CD14-positive monocyte (primary cell): ENCODE results near the gene TPGS1. TPM values are rescaled to one million over a fixed set of nuclear protein-coding genes. Genes with fewer than 3 reads are reported as not detected.

Experiments
- DNase-seq, 3 donors: peaks; one replicate each; pipeline ENCODE4 v3.0.0-alpha.2; 2011 to 2022
- H2AFZ ChIP-seq: 2 replicates; pipeline ENCODE4 v1.6.0; 2012; ENCODE audit warnings: mild to moderate bottlenecking, low read depth, low read length, inconsistent platforms; ENCODE audit not compliant: insufficient read depth, poor library complexity, severe bottlenecking
- H3K27ac ChIP-seq, 2 donors: 1 replicate in 1 of 2; 2 replicates in 1 of 2; pipeline ENCODE4 v1.5.1; 2012 to 2013; ENCODE audit warnings: low read length in 2 of 2, control low read depth in 1 of 2, inconsistent platforms in 1 of 2, low read depth in 1 of 2, mild to moderate bottlenecking in 1 of 2
- H3K27me3 ChIP-seq, 2 donors: one replicate each; pipeline versions ENCODE4 v1.6.0 to v1.6.1; 2011 to 2013; ENCODE audit warnings: low read length in 2 of 2; ENCODE audit not compliant: control insufficient read depth in 2 of 2, insufficient read depth in 2 of 2
- H3K36me3 ChIP-seq, 2 donors: replicated peaks in 1 of 2; 1 replicate in 1 of 2; 2 replicates in 1 of 2; pipeline versions ENCODE4 v1.5.1 to v1.6.1; 2012 to 2013; ENCODE audit warnings: low read length in 2 of 2, control low read depth in 1 of 2, inconsistent platforms in 1 of 2, mild to moderate bottlenecking in 1 of 2; ENCODE audit not compliant: insufficient read depth in 2 of 2, control insufficient read depth in 1 of 2
- H3K4me1 ChIP-seq, 2 donors: 1 replicate in 1 of 2; 2 replicates in 1 of 2; pipeline versions ENCODE4 v1.5.1 to v1.6.1; 2012 to 2013; ENCODE audit warnings: low read length in 2 of 2, control low read depth in 1 of 2, inconsistent platforms in 1 of 2, mild to moderate bottlenecking in 1 of 2, moderate library complexity in 1 of 2; ENCODE audit not compliant: insufficient read depth in 2 of 2, control insufficient read depth in 1 of 2
- H3K4me2 ChIP-seq: replicated peaks from 2 replicates; pipeline ENCODE3; 2012; ENCODE audit warnings: low read length, moderate library complexity, mild to moderate bottlenecking; ENCODE audit not compliant: poor library complexity, severe bottlenecking; ENCODE audit errors: extremely low read depth
- H3K4me3 ChIP-seq, 3 experiments: fragments of 200-600 bp in 1 of 3; sonication (generic) in 1 of 3; replicated peaks in 1 of 3; 1 replicate in 2 of 3; 2 replicates in 1 of 3; pipeline ENCODE4 v1.5.1; 2011 to 2013; ENCODE audit warnings: low read length in 3 of 3, mild to moderate bottlenecking in 3 of 3, control low read depth in 2 of 3, low read depth in 2 of 3, inconsistent platforms in 1 of 3, moderate library complexity in 1 of 3
- H3K79me2 ChIP-seq: 2 replicates; pipeline ENCODE4 v1.6.0; 2012; ENCODE audit warnings: mild to moderate bottlenecking, control low read depth, inconsistent platforms, low read length, moderate library complexity; ENCODE audit not compliant: insufficient read depth
- H3K9ac ChIP-seq: 2 replicates; pipeline ENCODE4 v1.6.0; 2017; ENCODE audit warnings: low read length, mild to moderate bottlenecking; ENCODE audit not compliant: insufficient read depth, poor library complexity, severe bottlenecking
- H3K9me3 ChIP-seq, 2 donors: replicated peaks in 1 of 2; 1 replicate in 1 of 2; 2 replicates in 1 of 2; pipeline versions ENCODE4 v1.5.1 to v1.6.1; 2012 to 2013; ENCODE audit warnings: low read length in 2 of 2, control low read depth in 1 of 2; ENCODE audit not compliant: control insufficient read depth in 1 of 2, insufficient read depth in 1 of 2
- H4K20me1 ChIP-seq: 2 replicates; pipeline ENCODE4 v1.6.0; 2012; ENCODE audit warnings: mild to moderate bottlenecking, low read length, control low read depth, moderate library complexity; ENCODE audit not compliant: insufficient read depth
- H3K27ac Mint-ChIP-seq, 7 donors: one replicate each; pipeline ENCODE4 v1.8.0; 2020; ENCODE audit warnings: mild to moderate bottlenecking in 7 of 7, mixed read lengths in 7 of 7, moderate library complexity in 6 of 7, inconsistent platforms in 2 of 7
- H3K27me3 Mint-ChIP-seq, 3 donors: one replicate each; pipeline ENCODE4 v1.8.0; 2021 to 2022; ENCODE audit warnings: low read depth in 3 of 3, mild to moderate bottlenecking in 3 of 3, mixed read lengths in 3 of 3, moderate library complexity in 3 of 3, inconsistent platforms in 1 of 3
- H3K36me3 Mint-ChIP-seq, 2 donors: one replicate each; pipeline ENCODE4 v1.8.0; 2020; ENCODE audit warnings: mixed read lengths in 2 of 2, inconsistent platforms in 1 of 2, mild to moderate bottlenecking in 1 of 2
- H3K4me1 Mint-ChIP-seq: one replicate; pipeline ENCODE4 v1.8.0; 2020; ENCODE audit warnings: mild to moderate bottlenecking, mixed read lengths
- H3K4me3 Mint-ChIP-seq, 2 donors: one replicate each; pipeline ENCODE4 v1.8.0; 2020; ENCODE audit warnings: mild to moderate bottlenecking in 2 of 2, mixed read lengths in 2 of 2, moderate library complexity in 1 of 2
- H3K9me3 Mint-ChIP-seq, 7 donors: one replicate each; pipeline ENCODE4 v1.8.0; 2020 to 2022; ENCODE audit warnings: mixed read lengths in 7 of 7, mild to moderate bottlenecking in 6 of 7, moderate library complexity in 6 of 7, inconsistent platforms in 2 of 7
- CTCF ChIP-seq: fragments of 200-600 bp; IDR thresholded peaks from one replicate; pipeline ENCODE4 v1.8.0; 2022; ENCODE audit warnings: antibody characterized with exemption, mild to moderate bottlenecking
- whole genome bisulfite sequencing: methylation state at CpG from one replicate; pipeline ENCODE4 v1.1.5; 2013; ENCODE audit warnings: missing lambda C conversion rate; ENCODE audit not compliant: insufficient coverage; 5-methylcytosine and 5-hydroxymethylcytosine counted together
- intact Hi-C, 2 donors: fragments of 100-400 bp; cut with micrococcal nuclease; formaldehyde crosslinking; loops; one replicate each; pipeline versions ENCODE4 v1.15.0 to v1.15.1; 2023
- polyA plus RNA-seq, 3 donors: library from polyadenylated mRNA; depleted of rRNA in 1 of 3; unstranded in 2 of 3; stranded (reverse) in 1 of 3; fragments of 300-500 nt in 2 of 3; fragments of >200 nt in 1 of 3; fragmentation: Illumina TruSeq in 2 of 3; gene quantifications; 1 replicate in 2 of 3; 2 replicates in 1 of 3; pipeline ENCODE4 v1.2.3, GENCODE V29; 2012 to 2021

Gene TPGS1
- polyA plus RNA-seq, 3 donors, result 9.2 to 48.1 (median 14.2) TPM

- intact Hi-C loops, result loop anchor here in 1 of 2 donors (10.0 kb wide), 1 partner anchor 98 kb away; the partner anchor contains the start of genes FGF22 and POLRMT
- H3K4me1 ChIP-seq, result peaks cover 19 to 20% of the 10 kb centered on the region in 2 donors
- H3K36me3 ChIP-seq, result peaks cover 46 to 57% of the 10 kb centered on the region in 2 donors
- H3K9ac ChIP-seq, result no peak overlapping the region
- peaks cover 72% of the 10 kb centered on the region for H4K20me1 ChIP-seq
- peaks cover 38% of the 10 kb centered on the region for H3K79me2 ChIP-seq
- H3K9me3 Mint-ChIP-seq, result no peaks in the 10 kb centered on the region
- peaks cover 15% of the 10 kb centered on the region for H3K4me1 Mint-ChIP-seq
- H3K36me3 Mint-ChIP-seq, result peaks cover 28 to 49% of the 10 kb centered on the region in 2 donors
- H2AFZ ChIP-seq, result no peak overlapping the region
- no peak for DNase-seq
- TF ChIP-seq CTCF, result no peak
- no peak overlapping the region for H3K4me3 Mint-ChIP-seq
- H3K4me2 ChIP-seq, result no peak overlapping the region
- no peak overlapping the region for H3K27ac Mint-ChIP-seq
- no peaks in the 10 kb centered on the region for H3K27me3 ChIP-seq
- WGBS, result 95% methylated on average over 17 of the region's 26 CpGs
- no peak overlapping the region for H3K4me3 ChIP-seq
- no peaks in the 10 kb centered on the region for H3K27me3 Mint-ChIP-seq
- no peaks in the 10 kb centered on the region for H3K9me3 ChIP-seq
- no peak overlapping the region for H3K27ac ChIP-seq
These were observed 29.6 kb downstream of the TPGS1 start for GRCh38 chr19:536881-537404.

- Mint-ChIP-seq H3K9me3 (no peaks in the 10 kb centered on the region), H3K4me1 (peaks cover 10% of the 10 kb centered on the region), H3K27me3 (peaks cover 0 to 3% (median 3%) of the 10 kb centered on the region in 3 donors), H3K4me3 (no peak overlapping the region), H3K27ac (no peak overlapping the region), H3K36me3 (peaks cover 33 to 59% of the 10 kb centered on the region in 2 donors)
- intact Hi-C loops, result loop anchor here in 1 of 2 donors (10.0 kb wide), 1 partner anchor 96 kb away; the partner anchor contains the start of genes FGF22 and POLRMT
- Histone ChIP-seq H3K9me3 (no peaks in the 10 kb centered on the region), H3K36me3 (peaks cover 54 to 64% of the 10 kb centered on the region in 2 donors), H3K27me3 (no peaks in the 10 kb centered on the region), H3K4me3 (no peak overlapping the region), H2AFZ (no peak overlapping the region), H3K27ac (no peak overlapping the region), H3K79me2 (peaks cover 19% of the 10 kb centered on the region), H3K4me2 (no peak overlapping the region), H4K20me1 (peaks cover 57% of the 10 kb centered on the region), H3K9ac (no peak overlapping the region), H3K4me1 (peaks cover 1 to 8% of the 10 kb centered on the region in 2 donors)
- WGBS, result 93% methylated on average over 35 of the region's 40 CpGs
- DNase-seq, result no peak
- no peak for TF ChIP-seq CTCF
These were observed 31.5 kb downstream of the TPGS1 start for GRCh38 chr19:538641-539428.
